ENCODE measurements around the gene DIAPH2. TPM values are rescaled to one million over a fixed set of nuclear protein-coding genes. Genes with fewer than 3 reads are reported as not detected.

DIAPH2 gene
- total RNA-seq, 4 donors from 2014 or later: 40.2 to 52.2 (median 44.8) TPM

DNA sequence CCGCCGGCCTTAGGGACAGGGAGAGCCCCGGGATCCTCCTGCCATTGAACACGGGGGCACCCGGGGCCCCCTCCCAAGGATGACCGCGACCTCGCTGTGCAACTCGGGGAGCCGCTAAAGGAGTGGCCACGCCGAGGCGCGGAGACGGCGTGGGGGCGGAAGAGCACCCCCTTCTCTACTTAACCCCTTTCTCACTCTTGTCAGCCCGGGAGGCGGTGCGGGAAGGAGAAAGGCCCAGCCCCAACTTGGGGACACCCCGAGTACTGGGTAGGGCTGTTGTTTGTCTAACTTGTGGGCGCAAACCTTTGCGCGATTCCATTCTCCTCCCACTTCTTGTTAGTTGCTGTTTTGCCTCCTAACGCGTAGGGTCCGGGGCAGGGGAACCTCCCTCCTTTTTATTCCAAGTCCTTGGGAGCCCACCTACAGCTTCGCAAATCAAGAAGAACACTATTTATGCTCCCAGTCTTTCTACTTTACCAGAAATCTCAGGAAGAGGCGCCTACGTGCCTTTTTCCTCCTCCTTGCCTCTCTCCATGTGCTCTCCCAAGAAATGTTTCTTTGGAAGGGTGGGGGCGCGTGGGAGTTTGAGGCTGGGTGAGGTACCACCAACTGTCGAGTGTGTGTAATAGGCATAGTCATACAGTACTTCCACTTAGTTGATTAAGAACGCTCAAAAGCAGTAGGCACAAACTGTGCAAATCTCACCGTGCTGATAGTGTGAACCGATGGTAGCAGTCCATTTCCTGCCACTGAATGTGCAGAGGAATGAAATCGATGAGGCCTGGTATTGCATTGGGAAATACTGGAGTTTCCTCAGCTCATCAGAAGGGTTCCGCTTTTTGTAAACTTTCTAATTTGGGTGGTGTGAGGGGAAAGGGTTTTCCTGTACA lies 813 bp downstream of the DIAPH2 start:
- DNase-seq (ENCODE audit: low spot score in 2 of 2): peak in 1 of 2 donors; percentile 27
- TF ChIP-seq EP300 (IDR thresholded peaks at IDR 0.05) (no peak), POLR2A (IDR thresholded peaks at IDR 0.05) (no peak)
- TF ChIP-seq, protein P1, sequence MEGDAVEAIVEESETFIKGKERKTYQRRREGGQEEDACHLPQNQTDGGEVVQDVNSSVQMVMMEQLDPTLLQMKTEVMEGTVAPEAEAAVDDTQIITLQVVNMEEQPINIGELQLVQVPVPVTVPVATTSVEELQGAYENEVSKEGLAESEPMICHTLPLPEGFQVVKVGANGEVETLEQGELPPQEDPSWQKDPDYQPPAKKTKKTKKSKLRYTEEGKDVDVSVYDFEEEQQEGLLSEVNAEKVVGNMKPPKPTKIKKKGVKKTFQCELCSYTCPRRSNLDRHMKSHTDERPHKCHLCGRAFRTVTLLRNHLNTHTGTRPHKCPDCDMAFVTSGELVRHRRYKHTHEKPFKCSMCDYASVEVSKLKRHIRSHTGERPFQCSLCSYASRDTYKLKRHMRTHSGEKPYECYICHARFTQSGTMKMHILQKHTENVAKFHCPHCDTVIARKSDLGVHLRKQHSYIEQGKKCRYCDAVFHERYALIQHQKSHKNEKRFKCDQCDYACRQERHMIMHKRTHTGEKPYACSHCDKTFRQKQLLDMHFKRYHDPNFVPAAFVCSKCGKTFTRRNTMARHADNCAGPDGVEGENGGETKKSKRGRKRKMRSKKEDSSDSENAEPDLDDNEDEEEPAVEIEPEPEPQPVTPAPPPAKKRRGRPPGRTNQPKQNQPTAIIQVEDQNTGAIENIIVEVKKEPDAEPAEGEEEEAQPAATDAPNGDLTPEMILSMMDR (IDR thresholded peaks at IDR 0.05): no peak
- H3K9me3 ChIP-seq: no peaks in the 10 kb centered on the region
- no peaks in the 10 kb centered on the region for H3K36me3 ChIP-seq
- H3K27me3 ChIP-seq: peaks cover 0 to 12% of the 10 kb centered on the region in 2 donors
- H3K27ac ChIP-seq: peak overlapping the region; percentile 64 to 88 (median 78)
- H3K4me1 ChIP-seq: no peaks in the 10 kb centered on the region
- WGBS, 2 donors: 2 to 22% methylated on average over 17 to 38 of the region's 38 CpGs
- H3K4me3 ChIP-seq: peak overlapping the region; percentile 51 to 80 (median 56)

- Histone ChIP-seq H3K9me3 (no peaks in the 10 kb centered on the region), H3K36me3 (no peaks in the 10 kb centered on the region), H3K27me3 (peaks cover 0 to 12% of the 10 kb centered on the region in 2 donors), H3K4me3 (no peak overlapping the region), H3K27ac (no peak overlapping the region), H3K4me1 (peaks cover 0 to 5% (median 0%) of the 10 kb centered on the region in 4 donors)
- 83 to 86% methylated on average over 2 of the region's 2 CpGs for WGBS, 2 donors
- DNase-seq (ENCODE audit: low spot score in 2 of 2): no peak
- TF ChIP-seq, protein P1 (IDR thresholded peaks at IDR 0.05): no peak
- TF ChIP-seq POLR2A (IDR thresholded peaks at IDR 0.05): no peak
- no peak for TF ChIP-seq EP300 (IDR thresholded peaks at IDR 0.05)
Measured at GRCh38 chrX:96687776-96688175, 3.1 kb downstream of the DIAPH2 start.

DNA sequence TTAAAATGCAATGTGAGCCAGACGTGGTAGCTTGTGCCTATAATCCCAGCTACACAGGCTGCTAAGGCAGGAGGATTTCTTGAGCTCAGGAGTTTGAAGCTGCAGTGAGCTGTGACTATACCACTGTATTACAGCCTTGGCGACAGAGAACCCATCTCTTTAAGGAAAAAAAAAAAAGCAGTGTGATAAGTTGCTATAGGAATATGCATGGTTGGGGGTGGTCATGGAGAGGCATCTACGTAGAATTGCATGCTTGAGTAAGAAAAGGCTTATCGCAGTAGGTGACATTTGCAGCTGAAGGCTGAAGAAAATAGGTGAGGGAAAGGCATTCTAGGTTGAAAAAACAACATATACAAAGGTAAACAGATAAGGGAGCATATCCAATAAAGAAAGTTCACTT lies 4.1 kb downstream of the DIAPH2 start:
- Histone ChIP-seq H3K4me3 (no peak overlapping the region), H3K4me1 (peaks cover 0 to 13% (median 0%) of the 10 kb centered on the region in 4 donors), H3K27ac (no peak overlapping the region), H3K36me3 (no peaks in the 10 kb centered on the region), H3K9me3 (no peaks in the 10 kb centered on the region), H3K27me3 (peaks cover 0 to 8% of the 10 kb centered on the region in 2 donors)
- DNase-seq (ENCODE audit: low spot score in 2 of 2): no peak
- WGBS, 2 donors: 74 to 95% methylated on average over 4 of the region's 4 CpGs
- TF ChIP-seq, protein P1 (IDR thresholded peaks at IDR 0.05): no peak
- TF ChIP-seq EP300 (IDR thresholded peaks at IDR 0.05) (no peak), POLR2A (IDR thresholded peaks at IDR 0.05) (no peak)

DNA sequence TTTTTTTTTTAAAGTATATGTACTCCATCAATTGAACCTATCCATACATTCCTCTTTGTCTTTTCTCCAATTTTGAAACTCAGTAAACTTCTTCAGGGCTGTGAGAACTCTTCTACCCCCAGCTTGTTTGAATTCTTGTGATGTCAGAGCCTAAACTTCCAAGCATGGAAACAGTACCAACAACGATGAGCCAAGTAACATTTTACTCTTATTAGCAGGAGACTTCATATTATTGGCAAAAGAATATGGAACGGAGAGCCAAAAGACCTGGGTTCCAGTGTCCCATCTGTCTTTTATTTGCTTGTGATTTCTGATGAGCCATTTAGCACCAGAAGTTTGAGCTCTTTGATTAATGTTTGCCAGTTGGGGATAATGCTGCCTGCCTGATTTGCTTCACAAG lies 5.3 kb downstream of the DIAPH2 start:
- Histone ChIP-seq H3K9me3 (no peaks in the 10 kb centered on the region), H3K36me3 (no peaks in the 10 kb centered on the region), H3K27ac (no peak overlapping the region), H3K4me1 (peaks cover 0 to 13% (median 0%) of the 10 kb centered on the region in 4 donors), H3K27me3 (peaks cover 0 to 3% of the 10 kb centered on the region in 2 donors), H3K4me3 (no peak overlapping the region)
- WGBS, 2 donors: 41 to 52% methylated on average over 2 of the region's 2 CpGs
- TF ChIP-seq POLR2A (IDR thresholded peaks at IDR 0.05) (no peak), EP300 (IDR thresholded peaks at IDR 0.05) (no peak)
- TF ChIP-seq, protein P1 (IDR thresholded peaks at IDR 0.05): no peak
- DNase-seq (ENCODE audit: low spot score in 2 of 2): no peak

- no peaks in the 10 kb centered on the region for H3K9me3 ChIP-seq
- TF ChIP-seq EP300 (IDR thresholded peaks at IDR 0.05): peak in 1 of 2 donors; percentile 48
- TF ChIP-seq, protein P1 (IDR thresholded peaks at IDR 0.05): no peak
- WGBS, 2 donors: 52 to 56% methylated on average over 1 of the region's 1 CpG
- H3K36me3 ChIP-seq: no peaks in the 10 kb centered on the region
- H3K4me1 ChIP-seq: peaks cover 0 to 13% (median 0%) of the 10 kb centered on the region in 4 donors
- no peaks in the 10 kb centered on the region for H3K27me3 ChIP-seq
- no peak for DNase-seq (ENCODE audit: low spot score in 2 of 2)
- peak overlapping the region in 1 of 4 donors; percentile 61 for H3K27ac ChIP-seq
- H3K4me3 ChIP-seq: no peak overlapping the region
Measured at GRCh38 chrX:96692454-96692853, 7.8 kb downstream of the DIAPH2 start.

All from tibial nerve (tissue), 4 donors.